Measurements from ENCODE around the gene PCF11. TPM values are rescaled to one million over a fixed set of nuclear protein-coding genes. Genes with fewer than 3 reads are reported as not detected.

PCF11 gene
- total RNA-seq, 1 donor from 2014 or later, result 46.7 TPM

- Mint-ChIP-seq H3K27ac (ENCODE audit: unreplicated experiment) (no peak overlapping the region), H3K4me3 (ENCODE audit: unreplicated experiment) (no peak overlapping the region)
These were observed 4.7 kb upstream of the PCF11 start for GRCh38 chr11:83152264-83152663.

GRCh38 chr11:83153764-83154163 lies 3.2 kb upstream of the PCF11 start:
- H3K27me3 Mint-ChIP-seq (ENCODE audit: unreplicated experiment), result peaks cover 3% of the 10 kb centered on the region
- H3K9me3 Mint-ChIP-seq (ENCODE audit: unreplicated experiment), result peaks cover 3% of the 10 kb centered on the region
- H3K27ac Mint-ChIP-seq (ENCODE audit: unreplicated experiment), result no peak overlapping the region
- TF ChIP-seq CTCF (IDR thresholded peaks at IDR 0.05; ENCODE audit: partially characterized antibody, unreplicated experiment), result no peak
- H3K4me3 Mint-ChIP-seq (ENCODE audit: unreplicated experiment), result no peak overlapping the region
- H3K4me1 Mint-ChIP-seq (ENCODE audit: low read depth, unreplicated experiment), result no peaks in the 10 kb centered on the region
- no peak for DNase-seq
- H3K36me3 Mint-ChIP-seq (ENCODE audit: unreplicated experiment), result no peaks in the 10 kb centered on the region

More at GRCh38 chr11:83152264-83152663, 4.7 kb upstream of the PCF11 start:
- no peak for TF ChIP-seq CTCF (IDR thresholded peaks at IDR 0.05; ENCODE audit: partially characterized antibody, unreplicated experiment)
- Mint-ChIP-seq H3K9me3 (ENCODE audit: unreplicated experiment) (no peaks in the 10 kb centered on the region), H3K27me3 (ENCODE audit: unreplicated experiment) (peaks cover 3% of the 10 kb centered on the region), H3K4me1 (ENCODE audit: low read depth, unreplicated experiment) (no peaks in the 10 kb centered on the region), H3K36me3 (ENCODE audit: unreplicated experiment) (no peaks in the 10 kb centered on the region)
- no peak for DNase-seq

GRCh38 chr11:83156144-83156995 lies 561 bp upstream of the PCF11 start:
- Mint-ChIP-seq H3K4me3 (ENCODE audit: unreplicated experiment) (peak overlapping the region; percentile 99), H3K36me3 (ENCODE audit: unreplicated experiment) (no peaks in the 10 kb centered on the region), H3K9me3 (ENCODE audit: unreplicated experiment) (peaks cover 3% of the 10 kb centered on the region), H3K4me1 (ENCODE audit: low read depth, unreplicated experiment) (peaks cover 11% of the 10 kb centered on the region), H3K27me3 (ENCODE audit: unreplicated experiment) (peaks cover 3% of the 10 kb centered on the region), H3K27ac (ENCODE audit: unreplicated experiment) (peak overlapping the region; percentile 99)
- peak; percentile 95 for DNase-seq
- TF ChIP-seq CTCF (IDR thresholded peaks at IDR 0.05; ENCODE audit: partially characterized antibody, unreplicated experiment), result no peak

GRCh38 chr11:83157594-83158356 lies 844 bp downstream of the PCF11 start:
- Mint-ChIP-seq H3K27me3 (ENCODE audit: unreplicated experiment) (peaks cover 3% of the 10 kb centered on the region), H3K36me3 (ENCODE audit: unreplicated experiment) (no peaks in the 10 kb centered on the region), H3K4me3 (ENCODE audit: unreplicated experiment) (peak overlapping the region; percentile 99), H3K9me3 (ENCODE audit: unreplicated experiment) (peaks cover 3% of the 10 kb centered on the region), H3K27ac (ENCODE audit: unreplicated experiment) (peak overlapping the region; percentile 99), H3K4me1 (ENCODE audit: low read depth, unreplicated experiment) (peaks cover 15% of the 10 kb centered on the region)
- no peak for TF ChIP-seq CTCF (IDR thresholded peaks at IDR 0.05; ENCODE audit: partially characterized antibody, unreplicated experiment)
- DNase-seq, result peak; percentile 52
